Measurements from ENCODE around the gene ZNF367. TPM values are rescaled to one million over a fixed set of nuclear protein-coding genes. Genes with fewer than 3 reads are reported as not detected.

ZNF367 gene
- total and polyA plus RNA-seq, 2 donors (not counting 1 experiment from before 2014, with no cell fraction given): 1.3 to 2.2 TPM

DNA sequence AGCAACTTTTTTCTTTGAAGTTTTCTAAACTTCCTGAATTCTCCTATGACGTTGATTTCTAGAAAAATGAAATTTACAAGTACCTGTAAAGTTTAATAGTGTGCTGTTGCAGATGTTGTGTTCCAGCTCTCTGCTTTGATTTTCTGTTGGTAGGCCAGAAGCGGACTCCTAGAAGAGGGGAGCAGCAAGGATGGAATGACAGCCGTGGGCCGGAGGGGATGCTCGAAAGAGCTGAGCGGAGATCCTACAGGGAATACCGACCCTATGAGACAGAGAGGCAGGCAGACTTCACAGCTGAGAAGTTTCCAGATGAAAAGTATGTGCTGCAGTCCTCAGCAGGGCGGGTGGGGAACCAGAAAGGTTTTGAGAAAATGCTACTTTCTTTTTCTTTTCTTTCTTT lies 40.1 kb upstream of the ZNF367 start:
- H3K27me3 ChIP-seq (replicated peaks in 1 of 4; ENCODE audit: control extremely low read depth in 1 of 4, control insufficient read depth in 3 of 4, insufficient read depth in 4 of 4, low read length in 3 of 4): no peaks in the 10 kb centered on the region
- TF ChIP-seq CTCF (IDR thresholded peaks at IDR 0.05) (no peak), EZH2 (IDR thresholded peaks at IDR 0.05; ENCODE audit: borderline replicate concordance, insufficient read depth, low read depth, low read length, poor library complexity, severe bottlenecking) (no peak)
- no peaks in the 10 kb centered on the region for H3K9me3 Mint-ChIP-seq (ENCODE audit: insufficient read depth)
- no peak for ATAC-seq (ENCODE audit: low read depth)
- H2AFZ ChIP-seq (ENCODE audit: insufficient read depth, low read depth, low read length, poor library complexity, severe bottlenecking): no peak overlapping the region
- H3K27me3 Mint-ChIP-seq: no peaks in the 10 kb centered on the region
- no peaks in the 10 kb centered on the region for H3K4me1 Mint-ChIP-seq
- POLR2A ChIA-PET: no interaction called here
- H4K20me1 ChIP-seq (ENCODE audit: control insufficient read depth, insufficient read depth, low read length, poor library complexity, severe bottlenecking): peaks cover 5% of the 10 kb centered on the region
- H3K79me2 ChIP-seq (ENCODE audit: control insufficient read depth, insufficient read depth, low read length): peaks cover 4% of the 10 kb centered on the region
- no peak overlapping the region for H3K9ac ChIP-seq (ENCODE audit: low read length)
- H3K27ac Mint-ChIP-seq: no peak overlapping the region
- H3K36me3 ChIP-seq (replicated peaks in 1 of 2; ENCODE audit: control extremely low read depth in 1 of 2, control insufficient read depth in 1 of 2, extremely low read depth in 1 of 2, insufficient read depth in 2 of 2, low read length in 1 of 2): no peaks in the 10 kb centered on the region
- no peaks in the 10 kb centered on the region for H3K9me3 ChIP-seq (ENCODE audit: control extremely low read depth in 1 of 3, control insufficient read depth in 2 of 3, insufficient read depth in 1 of 3, low read length in 2 of 3)
- no peak overlapping the region for H3K4me3 Mint-ChIP-seq
- DNase-seq: no peak
- H3K27ac ChIP-seq (ENCODE audit: low read length in 2 of 2): no peak overlapping the region
- intact Hi-C loops (cut with micrococcal nuclease): no loop called here
- no peak overlapping the region for H3K4me2 ChIP-seq (replicated peaks; ENCODE audit: low read depth, low read length, poor library complexity, severe bottlenecking)
- no peaks in the 10 kb centered on the region for H3K4me1 ChIP-seq (ENCODE audit: control insufficient read depth in 2 of 2, insufficient read depth in 2 of 2, low read length in 2 of 2)
- CTCF ChIA-PET: interaction anchor here (1.0 kb wide), 1 partner anchor 45 kb away, joined by 3 read pairs; no protein-coding TSS in a partner anchor
- H3K4me3 ChIP-seq (ENCODE audit: control extremely low read depth in 1 of 5, extremely low read depth in 1 of 5, insufficient read depth in 1 of 5, low read depth in 2 of 5, low read length in 4 of 5): no peak overlapping the region
- 100% methylated on average over 7 of the region's 8 CpGs for WGBS (ENCODE audit: insufficient coverage)

GRCh38 chr9:96457266-96457665 lies 39.1 kb upstream of the ZNF367 start:
- intact Hi-C loops (cut with micrococcal nuclease): no loop called here
- H3K4me3 ChIP-seq (ENCODE audit: control extremely low read depth in 1 of 5, extremely low read depth in 1 of 5, insufficient read depth in 1 of 5, low read depth in 2 of 5, low read length in 4 of 5): no peak overlapping the region
- no peak overlapping the region for H2AFZ ChIP-seq (ENCODE audit: insufficient read depth, low read depth, low read length, poor library complexity, severe bottlenecking)
- no peaks in the 10 kb centered on the region for H3K9me3 Mint-ChIP-seq (ENCODE audit: insufficient read depth)
- no peaks in the 10 kb centered on the region for H3K27me3 Mint-ChIP-seq
- ATAC-seq (ENCODE audit: low read depth) (no peak), DNase-seq (no peak)
- no peaks in the 10 kb centered on the region for H3K36me3 ChIP-seq (replicated peaks in 1 of 2; ENCODE audit: control extremely low read depth in 1 of 2, control insufficient read depth in 1 of 2, extremely low read depth in 1 of 2, insufficient read depth in 2 of 2, low read length in 1 of 2)
- H3K79me2 ChIP-seq (ENCODE audit: control insufficient read depth, insufficient read depth, low read length): peaks cover 4% of the 10 kb centered on the region
- H3K4me1 ChIP-seq (ENCODE audit: control insufficient read depth in 2 of 2, insufficient read depth in 2 of 2, low read length in 2 of 2): no peaks in the 10 kb centered on the region
- H3K27ac ChIP-seq (ENCODE audit: low read length in 2 of 2): no peak overlapping the region
- TF ChIP-seq CTCF (IDR thresholded peaks at IDR 0.05) (no peak), EZH2 (IDR thresholded peaks at IDR 0.05; ENCODE audit: borderline replicate concordance, insufficient read depth, low read depth, low read length, poor library complexity, severe bottlenecking) (no peak)
- H3K4me1 Mint-ChIP-seq: peaks cover 2% of the 10 kb centered on the region
- ChIA-PET POLR2A (no interaction called here), CTCF (interaction anchor here (1.0 kb wide), 1 partner anchor 44 kb away, joined by 3 read pairs; no protein-coding TSS in a partner anchor)
- H3K27ac Mint-ChIP-seq: no peak overlapping the region
- H3K4me2 ChIP-seq (replicated peaks; ENCODE audit: low read depth, low read length, poor library complexity, severe bottlenecking): no peak overlapping the region
- peaks cover 5% of the 10 kb centered on the region for H4K20me1 ChIP-seq (ENCODE audit: control insufficient read depth, insufficient read depth, low read length, poor library complexity, severe bottlenecking)
- H3K9me3 ChIP-seq (ENCODE audit: control extremely low read depth in 1 of 3, control insufficient read depth in 2 of 3, insufficient read depth in 1 of 3, low read length in 2 of 3): no peaks in the 10 kb centered on the region
- H3K9ac ChIP-seq (ENCODE audit: low read length): no peak overlapping the region
- H3K27me3 ChIP-seq (replicated peaks in 1 of 4; ENCODE audit: control extremely low read depth in 1 of 4, control insufficient read depth in 3 of 4, insufficient read depth in 4 of 4, low read length in 3 of 4): no peaks in the 10 kb centered on the region
- H3K4me3 Mint-ChIP-seq: no peak overlapping the region
- WGBS (ENCODE audit: insufficient coverage): no CpG with 5 or more reads among the region's 4 CpGs

All from B cell (primary cell).